GM18502 (cell line): ENCODE data around the gene CLDN5.

Experiments
- ATAC-seq: cut with Tn5 transposase; IDR thresholded peaks from one replicate; pipeline ENCODE4 v1.9.1; 2021; ENCODE audit warnings: mild to moderate bottlenecking; ENCODE audit not compliant: unreplicated experiment, poor library complexity

Gene CLDN5

GRCh38 chr22:19488884-19489843 is 35.0 kb downstream of the CLDN5 start:
- no peak for ATAC-seq

- no peak for ATAC-seq
Measured at GRCh38 chr22:19488285-19488684, 35.9 kb downstream of the CLDN5 start.

- ATAC-seq, result no peak
Measured at GRCh38 chr22:19483481-19484244, 40.5 kb downstream of the CLDN5 start.

- no peak for ATAC-seq
Measured at GRCh38 chr22:19482297-19482696, 41.9 kb downstream of the CLDN5 start.

- no peak for ATAC-seq
Measured at GRCh38 chr22:19480789-19481188, 43.4 kb downstream of the CLDN5 start.

GRCh38 chr22:19480173-19480568 is 44.0 kb downstream of the CLDN5 start:
- ATAC-seq, result no peak

- ATAC-seq, result peak; percentile 83
Measured at GRCh38 chr22:19479355-19480172, 44.6 kb downstream of the CLDN5 start, which contains the start of gene CDC45. Gene CDC45 (plus strand): TSS chr22:19479920. CDS start chr22:19479969, 49 bp downstream.

GRCh38 chr22:19478901-19479354 is 45.3 kb downstream of the CLDN5 start, which contains the start of gene UFD1:
Gene UFD1 (minus strand): TSS chr22:19479193. CDS start chr22:19479085, 108 bp downstream.
- peak; percentile 60 for ATAC-seq

- no peak for ATAC-seq
Measured at GRCh38 chr22:19478045-19478900, 45.9 kb downstream of the CLDN5 start.

GRCh38 chr22:19477321-19478044 is 46.7 kb downstream of the CLDN5 start:
- ATAC-seq, result no peak

- ATAC-seq, result no peak
Measured at GRCh38 chr22:19476023-19476422, 48.2 kb downstream of the CLDN5 start.

- no peak for ATAC-seq
Measured at GRCh38 chr22:19473578-19473977, 50.6 kb downstream of the CLDN5 start.
